Adrenal gland (tissue), 12 donors: ENCODE data around the gene RNF20. TPM values are rescaled to one million over a fixed set of nuclear protein-coding genes. Genes with fewer than 3 reads are reported as not detected.

Experiments
- DNase-seq, 7 donors: peaks; one replicate each; pipeline ENCODE4 v3.0.0-alpha.2; 2019 to 2020
- H3K27ac ChIP-seq, 5 donors: fragments of 200-600 bp; sonication (generic) in 4 of 5; 1 replicate in 3 of 5; 2 replicates in 2 of 5; pipeline versions ENCODE4 v1.5.1 to v1.8.0; 2016 to 2020; ENCODE audit warnings: mild to moderate bottlenecking in 1 of 5
- H3K27me3 ChIP-seq: fragments of 200-600 bp; 2 replicates; pipeline ENCODE4 v1.8.0; 2021
- H3K36me3 ChIP-seq, 2 donors: fragments of 200-600 bp; replicated peaks in 1 of 2; 1 replicate in 1 of 2; 2 replicates in 1 of 2; pipeline versions ENCODE4 v1.5.1 to v1.8.0; 2018 to 2022
- H3K4me1 ChIP-seq, 2 donors: fragments of 200-600 bp; replicated peaks in 1 of 2; 1 replicate in 1 of 2; 2 replicates in 1 of 2; pipeline versions ENCODE4 v1.5.1 to v1.8.0; 2018 to 2021
- H3K4me3 ChIP-seq, 4 donors: fragments of 200-600 bp; sonication (generic) in 3 of 4; one replicate each; pipeline ENCODE4 v1.5.1; 2016 to 2018
- H3K9me3 ChIP-seq, 3 donors: fragments of 200-600 bp; sonication (generic) in 1 of 3; replicated peaks in 1 of 3; 1 replicate in 2 of 3; 2 replicates in 1 of 3; pipeline versions ENCODE4 v1.5.1 to v1.8.0; 2016 to 2021
- CTCF ChIP-seq, 6 experiments: fragments of 450-650 bp in 4 of 6; fragments of 200-600 bp in 2 of 6; sonication (generic) in 1 of 6; IDR thresholded peaks; 1 replicate in 5 of 6; 2 replicates in 1 of 6; pipeline versions ENCODE4 v1.5.1 to v1.8.0; 2016 to 2021; ENCODE audit warnings: antibody characterized with exemption in 6 of 6, mild to moderate bottlenecking in 2 of 6, moderate library complexity in 1 of 6
- POLR2A ChIP-seq, 2 donors: fragments of 450-650 bp; IDR thresholded peaks; one replicate each; pipeline ENCODE4 v1.6.1; 2017; ENCODE audit warnings: antibody characterized with exemption in 2 of 2, mild to moderate bottlenecking in 2 of 2, moderate library complexity in 1 of 2
- WGBS, 4 donors: extraction: QIAGEN DNeasy Blood & Tissue Kit in 2 of 4; methylation state at CpG; one replicate each; pipeline versions ENCODE4 v1.1.5 to v1.1.7; 2013 to 2017; 5-methylcytosine and 5-hydroxymethylcytosine counted together
- intact Hi-C, 2 donors: fragments of 100-400 bp; cut with DNase I; formaldehyde crosslinking; loops; one replicate each; pipeline versions ENCODE4 v1.14.1 to v1.15.0; 2022 to 2023
- polyA plus RNA-seq, 3 donors: library from polyadenylated mRNA; stranded (reverse); fragments of 200-250 nt in 2 of 3; fragments of 350-450 nt in 1 of 3; fragmentation: Illumina TruSeq in 1 of 3; extraction: RNeasy Lipid Tissue Mini Kit (QIAGEN cat#74804) in 1 of 3; gene quantifications; one replicate each; pipeline ENCODE4 v1.2.3, GENCODE V29; 2013 to 2014
- total RNA-seq, 9 donors: library from RNA; depleted of rRNA in 4 of 9; stranded (reverse); fragments of >200 nt in 4 of 9; fragments of 120-200 nt in 1 of 9; fragmentation: NEBNext Ultra II Directional in 1 of 9; extraction: Animal tissue kit (Norgen Biotek cat#: 25700) in 1 of 9; gene quantifications; one replicate each; pipeline versions ENCODE4 v1.1.0 to v1.2.4, GENCODE V29; 2013 to 2023
- donor health status: healthy with polysubstance abuse.
- donor health status: Bipolar disorder and iron deficiency.
- donor health status: DM: yes; HTN: yes; CAD: no.
- donor health status: DM: no; HTN: no; CAD: no.
- donor health status: DM: no; HTN: no; CAD: no.
- donor health status: DM: yes; HTN: yes; CAD: no.

Gene RNF20
- total and polyA plus RNA-seq, 12 donors, result 13.5 to 46.8 (median 27.8) TPM

- no peak overlapping the region for H3K4me3 ChIP-seq
- no peaks in the 10 kb centered on the region for H3K9me3 ChIP-seq
- no peak for TF ChIP-seq CTCF (IDR thresholded peaks at IDR 0.05)
- TF ChIP-seq POLR2A (IDR thresholded peaks at IDR 0.05), result no peak
- H3K36me3 ChIP-seq, result no peaks in the 10 kb centered on the region
- H3K27me3 ChIP-seq, result no peaks in the 10 kb centered on the region
- intact Hi-C loops, result no loop called here
- no peak for DNase-seq
- H3K4me1 ChIP-seq, result no peaks in the 10 kb centered on the region
- H3K27ac ChIP-seq, result no peak overlapping the region
Observed at GRCh38 chr9:101504188-101504587, 29.5 kb upstream of the RNF20 start.

- Histone ChIP-seq H3K27me3 (no peaks in the 10 kb centered on the region), H3K4me1 (no peaks in the 10 kb centered on the region), H3K4me3 (no peak overlapping the region), H3K27ac (no peak overlapping the region), H3K36me3 (no peaks in the 10 kb centered on the region), H3K9me3 (no peaks in the 10 kb centered on the region)
- 61 to 80% (median 69%) methylated on average over 5 of the region's 5 CpGs for WGBS, 4 donors
- intact Hi-C loops, result no loop called here
- DNase-seq, result no peak
- TF ChIP-seq CTCF (IDR thresholded peaks at IDR 0.05) (no peak), POLR2A (IDR thresholded peaks at IDR 0.05) (no peak)
Observed at GRCh38 chr9:101508211-101508610, 25.4 kb upstream of the RNF20 start.

- Histone ChIP-seq H3K4me1 (peaks cover 0 to 13% of the 10 kb centered on the region in 2 donors), H3K9me3 (no peaks in the 10 kb centered on the region), H3K27me3 (no peaks in the 10 kb centered on the region), H3K27ac (no peak overlapping the region), H3K36me3 (no peaks in the 10 kb centered on the region), H3K4me3 (no peak overlapping the region)
- no peak for TF ChIP-seq CTCF (IDR thresholded peaks at IDR 0.05)
- TF ChIP-seq POLR2A (IDR thresholded peaks at IDR 0.05), result no peak
- intact Hi-C loops, result no loop called here
- DNase-seq, result no peak
- WGBS, 4 donors, result 85 to 96% (median 91%) methylated on average over 3 to 4 of the region's 4 CpGs
Observed at GRCh38 chr9:101509572-101509971, 24.1 kb upstream of the RNF20 start.

GRCh38 chr9:101510459-101510858, 23.2 kb upstream of the RNF20 start:
- Histone ChIP-seq H3K36me3 (no peaks in the 10 kb centered on the region), H3K9me3 (no peaks in the 10 kb centered on the region), H3K27me3 (no peaks in the 10 kb centered on the region), H3K4me1 (peaks cover 0 to 17% of the 10 kb centered on the region in 2 donors), H3K27ac (no peak overlapping the region), H3K4me3 (no peak overlapping the region)
- WGBS, 4 donors, result 60 to 89% (median 80%) methylated on average over 6 of the region's 6 CpGs
- TF ChIP-seq CTCF (IDR thresholded peaks at IDR 0.05) (no peak), POLR2A (IDR thresholded peaks at IDR 0.05) (no peak)
- intact Hi-C loops, result no loop called here
- DNase-seq, result no peak
